Spinal cord (tissue), 10 donors: ENCODE results near the gene TRMO. TPM values are rescaled to one million over a fixed set of nuclear protein-coding genes. Genes with fewer than 3 reads are reported as not detected.
A peak's percentile ranks its signal among the peaks of the same experiment; 100 is the strongest.

ENCODE experiments used
- DNase-seq, 6 donors: peaks; one replicate each; pipeline versions ENCODE4 v3.0.0 to v3.0.0-alpha.2; 2013 to 2015; ENCODE audit warnings: low spot score in 6 of 6, low read depth in 4 of 6
- H3K27ac ChIP-seq: one replicate; pipeline ENCODE4 v1.5.1; 2013; ENCODE audit warnings: low read depth, low read length, control low read depth
- H3K27me3 ChIP-seq: one replicate; pipeline ENCODE4 v1.6.1; 2013; ENCODE audit warnings: low read length; ENCODE audit not compliant: control insufficient read depth, insufficient read depth
- H3K36me3 ChIP-seq: one replicate; pipeline ENCODE4 v1.6.1; 2013; ENCODE audit warnings: low read length; ENCODE audit not compliant: control insufficient read depth, insufficient read depth
- H3K4me1 ChIP-seq: one replicate; pipeline ENCODE4 v1.6.1; 2013; ENCODE audit warnings: low read length; ENCODE audit not compliant: control insufficient read depth, insufficient read depth
- H3K4me3 ChIP-seq: one replicate; pipeline ENCODE4 v1.5.1; 2013; ENCODE audit warnings: low read depth, low read length, control low read depth
- H3K9me3 ChIP-seq: one replicate; pipeline ENCODE4 v1.6.1; 2013; ENCODE audit warnings: low read length; ENCODE audit not compliant: control insufficient read depth, insufficient read depth
- WGBS: methylation state at CpG from one replicate; pipeline ENCODE4 v1.1.5; 2013; ENCODE audit warnings: missing lambda C conversion rate; ENCODE audit not compliant: insufficient coverage; 5-methylcytosine and 5-hydroxymethylcytosine counted together
- polyA plus RNA-seq, 2 donors: library from polyadenylated mRNA; unstranded; fragments of 120-200 nt; gene quantifications; one replicate each; pipeline ENCODE4 v1.2.1, GENCODE V29; 2013; ENCODE audit not compliant: insufficient read length in 2 of 2
- total RNA-seq, 2 donors: library from RNA; depleted of rRNA in 1 of 2; stranded (reverse); fragments of 120-200 nt in 1 of 2; fragments of >200 nt in 1 of 2; gene quantifications; one replicate each; pipeline versions ENCODE4 v1.2.3 to v1.2.4, GENCODE V29; 2013 to 2014
- donor health status: healthy.

Gene TRMO
- total and polyA plus RNA-seq, 4 donors: 13.5 to 21.0 (median 17.1) TPM

- H3K36me3 ChIP-seq: no peaks in the 10 kb centered on the region
- H3K4me1 ChIP-seq: peaks cover 1% of the 10 kb centered on the region
Observed at GRCh38 chr9:97928986-97929604, 6.8 kb upstream of the TRMO start.

GRCh38 chr9:97925497-97926334 lies 3.4 kb upstream of the TRMO start:
- H3K36me3 ChIP-seq: no peaks in the 10 kb centered on the region
- H3K27ac ChIP-seq: no peak overlapping the region
- no peak for DNase-seq
- H3K9me3 ChIP-seq: no peaks in the 10 kb centered on the region
- 25% methylated on average over 2 of the region's 5 CpGs for WGBS
- H3K4me3 ChIP-seq: no peak overlapping the region
- peaks cover 11% of the 10 kb centered on the region for H3K4me1 ChIP-seq
- peaks cover 20% of the 10 kb centered on the region for H3K27me3 ChIP-seq

More at GRCh38 chr9:97928986-97929604, 6.8 kb upstream of the TRMO start:
- WGBS: 58% methylated on average over 2 of the region's 4 CpGs
- Histone ChIP-seq H3K9me3 (no peaks in the 10 kb centered on the region), H3K27me3 (peaks cover 28% of the 10 kb centered on the region), H3K27ac (no peak overlapping the region), H3K4me3 (no peak overlapping the region)
- DNase-seq: no peak

- 86% methylated on average over 1 of the region's 4 CpGs for WGBS
- Histone ChIP-seq H3K36me3 (no peaks in the 10 kb centered on the region), H3K4me1 (peaks cover 11% of the 10 kb centered on the region), H3K4me3 (no peak overlapping the region), H3K27me3 (peaks cover 12% of the 10 kb centered on the region), H3K27ac (no peak overlapping the region), H3K9me3 (no peaks in the 10 kb centered on the region)
- DNase-seq: no peak
Observed at GRCh38 chr9:97924386-97924785, 2.1 kb upstream of the TRMO start.

- peak overlapping the region; percentile 42 for H3K4me3 ChIP-seq
- H3K36me3 ChIP-seq: no peaks in the 10 kb centered on the region
- WGBS: 0% methylated on average over 6 of the region's 8 CpGs
- peaks cover 12% of the 10 kb centered on the region for H3K27me3 ChIP-seq
- peak overlapping the region; percentile 26 for H3K27ac ChIP-seq
- H3K9me3 ChIP-seq: no peaks in the 10 kb centered on the region
- peaks cover 11% of the 10 kb centered on the region for H3K4me1 ChIP-seq
- DNase-seq: peak; percentile 71 to 96 (median 78)
Observed at GRCh38 chr9:97923529-97924108, 1.3 kb upstream of the TRMO start.

- peaks cover 5% of the 10 kb centered on the region for H3K36me3 ChIP-seq
- no peaks in the 10 kb centered on the region for H3K27me3 ChIP-seq
- peaks cover 11% of the 10 kb centered on the region for H3K4me1 ChIP-seq
- no peak overlapping the region for H3K27ac ChIP-seq
- H3K9me3 ChIP-seq: no peaks in the 10 kb centered on the region
- no peak overlapping the region for H3K4me3 ChIP-seq
- no peak for DNase-seq
Observed at GRCh38 chr9:97919217-97919813, 3.0 kb downstream of the TRMO start.

GRCh38 chr9:97918611-97919010 lies 3.7 kb downstream of the TRMO start:
- Histone ChIP-seq H3K9me3 (no peaks in the 10 kb centered on the region), H3K27me3 (no peaks in the 10 kb centered on the region), H3K4me1 (peaks cover 11% of the 10 kb centered on the region), H3K27ac (no peak overlapping the region), H3K36me3 (peaks cover 5% of the 10 kb centered on the region), H3K4me3 (no peak overlapping the region)
- no peak for DNase-seq
- WGBS: no CpG with 5 or more reads among the region's 4 CpGs

GRCh38 chr9:97911970-97912369 lies 10.3 kb downstream of the TRMO start:
- Histone ChIP-seq H3K4me3 (no peak overlapping the region), H3K9me3 (no peaks in the 10 kb centered on the region), H3K4me1 (no peaks in the 10 kb centered on the region), H3K27ac (no peak overlapping the region), H3K36me3 (peaks cover 31% of the 10 kb centered on the region), H3K27me3 (no peaks in the 10 kb centered on the region)
- WGBS: no CpG with 5 or more reads among the region's 1 CpG
- DNase-seq: no peak

- Histone ChIP-seq H3K4me1 (no peaks in the 10 kb centered on the region), H3K27me3 (no peaks in the 10 kb centered on the region), H3K4me3 (no peak overlapping the region), H3K36me3 (peaks cover 32% of the 10 kb centered on the region), H3K9me3 (no peaks in the 10 kb centered on the region), H3K27ac (no peak overlapping the region)
- WGBS: no CpG with 5 or more reads among the region's 2 CpGs
- no peak for DNase-seq
Observed at GRCh38 chr9:97911528-97911927, 10.8 kb downstream of the TRMO start.

- peaks cover 27% of the 10 kb centered on the region for H3K36me3 ChIP-seq
- no peak overlapping the region for H3K4me3 ChIP-seq
- H3K4me1 ChIP-seq: no peaks in the 10 kb centered on the region
- H3K27me3 ChIP-seq: no peaks in the 10 kb centered on the region
- 96% methylated on average over 6 of the region's 6 CpGs for WGBS
- no peaks in the 10 kb centered on the region for H3K9me3 ChIP-seq
- no peak overlapping the region for H3K27ac ChIP-seq
- DNase-seq: no peak
Observed at GRCh38 chr9:97910357-97910756, 11.9 kb downstream of the TRMO start.
